GM23248 (cell line): ENCODE results near the gene RAB3IL1. TPM values are rescaled to one million over a fixed set of nuclear protein-coding genes. Genes with fewer than 3 reads are reported as not detected.

ENCODE experiments used
- DNase-seq: peaks from one replicate; pipeline ENCODE4 v3.0.0-alpha.2; 2015
- H2AFZ ChIP-seq: fragments of 200-600 bp; sonication (generic); 2 replicates; pipeline ENCODE4 v1.6.1; 2016; ENCODE audit warnings: antibody characterized with exemption
- H3F3A ChIP-seq: fragments of 200-600 bp; sonication (generic); 2 replicates; pipeline ENCODE4 v1.6.1; 2016; ENCODE audit warnings: mild to moderate bottlenecking, antibody characterized with exemption, mixed run types; ENCODE audit not compliant: insufficient read depth
- H3K27ac ChIP-seq: fragments of 200-600 bp; sonication (generic); 2 replicates; pipeline ENCODE4 v1.5.1; 2016; ENCODE audit warnings: mild to moderate bottlenecking
- H3K27me3 ChIP-seq: fragments of 200-600 bp; sonication (generic); replicated peaks from 2 replicates; pipeline ENCODE4 v1.6.1; 2016; ENCODE audit warnings: mild to moderate bottlenecking; ENCODE audit not compliant: insufficient read depth
- H3K36me3 ChIP-seq: fragments of 200-600 bp; sonication (generic); 2 replicates; pipeline ENCODE4 v1.6.1; 2016; ENCODE audit warnings: low read depth, mild to moderate bottlenecking
- H3K4me1 ChIP-seq: fragments of 200-600 bp; sonication (generic); 2 replicates; pipeline ENCODE4 v1.6.1; 2016; ENCODE audit warnings: mild to moderate bottlenecking; ENCODE audit not compliant: insufficient read depth
- H3K4me2 ChIP-seq: fragments of 200-600 bp; sonication (generic); one replicate; pipeline ENCODE4 v1.6.1; 2016; ENCODE audit warnings: mild to moderate bottlenecking; ENCODE audit not compliant: unreplicated experiment
- H3K4me3 ChIP-seq: fragments of 200-600 bp; sonication (generic); 2 replicates; pipeline ENCODE4 v1.5.1; 2016; ENCODE audit warnings: mild to moderate bottlenecking
- H3K79me2 ChIP-seq: fragments of 200-600 bp; sonication (generic); 2 replicates; pipeline ENCODE4 v1.6.1; 2016; ENCODE audit warnings: mild to moderate bottlenecking; ENCODE audit not compliant: insufficient read depth
- H3K9ac ChIP-seq: fragments of 200-600 bp; sonication (generic); 2 replicates; pipeline ENCODE4 v1.6.1; 2016; ENCODE audit warnings: mild to moderate bottlenecking
- H3K9me2 ChIP-seq: fragments of 200-600 bp; sonication (generic); 2 replicates; pipeline ENCODE4 v1.6.1; 2016; ENCODE audit warnings: mixed run types, mild to moderate bottlenecking, moderate library complexity; ENCODE audit not compliant: insufficient read depth
- H3K9me3 ChIP-seq: fragments of 200-600 bp; sonication (generic); one replicate; pipeline ENCODE4 v1.6.1; 2017; ENCODE audit warnings: low read depth
- H4K20me1 ChIP-seq: fragments of 200-600 bp; sonication (generic); 2 replicates; pipeline ENCODE4 v1.6.0; 2016; ENCODE audit not compliant: insufficient read depth
- EZH2 ChIP-seq: fragments of 200-600 bp; sonication (generic); IDR thresholded peaks from 2 replicates; pipeline ENCODE4 v1.6.1; 2018; ENCODE audit warnings: antibody characterized with exemption, mild to moderate bottlenecking; ENCODE audit not compliant: insufficient read depth, poor library complexity, severe bottlenecking
- EZH2phosphoT487 ChIP-seq: fragments of 200-600 bp; sonication (generic); IDR thresholded peaks from 2 replicates; pipeline ENCODE4 v1.6.1; 2018; ENCODE audit warnings: antibody characterized with exemption, moderate library complexity, mild to moderate bottlenecking, low read depth; ENCODE audit not compliant: insufficient read depth
- WGBS, 2 experiments: methylation state at CpG; one replicate each; pipeline ENCODE4 v1.1.6; 2015 to 2017; ENCODE audit warnings: low lambda C conversion rate in 2 of 2, low coverage in 1 of 2; ENCODE audit errors: missing lambda C conversion rate in 2 of 2; 5-methylcytosine and 5-hydroxymethylcytosine counted together
- in situ Hi-C: fragments of 300-500 bp; cut with MboI; formaldehyde crosslinking; loops from 2 replicates; pipeline ENCODE4 v1.15.0; 2020
- polyA plus RNA-seq: library from polyadenylated mRNA; unstranded; fragments of >200 nt; fragmentation: Nextera tagmentation; extraction: Ambion mirVana; gene quantifications from 2 replicates; pipeline ENCODE4 v1.2.1, GENCODE V29; 2016
- total RNA-seq: library from RNA; depleted of rRNA; stranded (reverse); fragments of >200 nt; shearing (Covaris generic); gene quantifications from 2 replicates; pipeline ENCODE4 v1.2.3, GENCODE V29; 2014

The RAB3IL1 gene
- total and polyA plus RNA-seq, 2 experiments from 2014 or later = 3.3 to 6.6 TPM

DNA sequence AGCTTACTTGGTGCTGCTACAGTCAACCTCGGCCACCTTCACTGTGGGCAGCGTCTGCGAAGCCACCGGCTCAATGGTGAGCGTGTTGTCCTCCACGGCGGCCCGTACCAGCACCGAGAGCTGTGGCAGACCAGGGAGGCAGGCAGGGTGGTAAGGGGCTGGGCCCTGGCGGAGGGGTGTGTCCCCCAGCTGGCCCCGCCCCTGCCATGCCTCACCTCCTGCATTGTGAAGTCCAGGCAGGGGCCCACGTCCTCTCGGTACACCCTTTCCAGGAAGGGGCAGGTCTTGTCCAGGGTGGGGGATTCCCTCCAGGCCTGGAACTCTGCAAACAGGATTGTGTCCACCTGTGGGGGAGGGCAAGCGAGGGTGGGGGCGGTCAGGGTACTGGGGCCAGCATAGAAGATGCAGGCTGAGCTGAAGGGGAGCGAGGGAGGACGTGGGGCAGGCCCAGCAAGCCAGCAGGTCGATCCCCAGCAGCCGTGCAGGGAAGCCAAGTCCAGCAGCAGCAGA, 12.8 kb downstream of the RAB3IL1 start:
- Histone ChIP-seq H3F3A (no peaks in the 10 kb centered on the region), H3K4me1 (no peaks in the 10 kb centered on the region), H3K4me2 (no peak overlapping the region), H3K9me2 (no peaks in the 10 kb centered on the region), H3K9me3 (no peaks in the 10 kb centered on the region), H2AFZ (no peak overlapping the region), H3K36me3 (no peaks in the 10 kb centered on the region), H3K79me2 (no peaks in the 10 kb centered on the region), H4K20me1 (no peaks in the 10 kb centered on the region), H3K27me3 (no peaks in the 10 kb centered on the region), H3K27ac (no peak overlapping the region), H3K4me3 (no peak overlapping the region), H3K9ac (no peak overlapping the region)
- no peak for TF ChIP-seq EZH2phosphoT487
- TF ChIP-seq EZH2 = no peak
- WGBS, 2 experiments = 76 to 82% methylated on average over 18 to 19 of the region's 19 CpGs
- in situ Hi-C loops = no loop called here
- no peak for DNase-seq

DNA sequence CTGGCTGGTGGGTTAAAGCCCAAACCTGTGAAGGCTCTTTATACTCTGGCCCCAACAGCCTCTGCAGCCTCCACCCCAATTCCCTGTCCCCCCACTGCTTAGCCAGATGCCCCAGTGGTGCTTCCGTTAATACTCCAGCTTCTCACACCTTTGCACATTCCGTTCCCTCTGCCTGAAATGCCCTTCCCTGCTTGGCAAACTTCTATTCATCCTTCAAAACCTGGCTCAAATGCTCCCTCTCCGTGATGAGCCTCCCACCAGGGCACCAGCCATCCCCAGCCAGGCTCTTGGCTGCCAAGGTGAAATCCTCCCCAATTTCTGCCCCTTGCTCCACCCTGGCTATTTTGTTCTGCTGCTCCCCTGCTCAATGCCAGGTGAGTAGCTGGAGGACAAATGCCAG, 13.5 kb downstream of the RAB3IL1 start:
- no peak for TF ChIP-seq EZH2
- no peak for TF ChIP-seq EZH2phosphoT487
- H3K4me2 ChIP-seq = no peak overlapping the region
- no peaks in the 10 kb centered on the region for H4K20me1 ChIP-seq
- no peak overlapping the region for H3K4me3 ChIP-seq
- H3K4me1 ChIP-seq = no peaks in the 10 kb centered on the region
- WGBS, 2 experiments = 91 to 94% methylated on average over 3 of the region's 3 CpGs
- H3F3A ChIP-seq = no peaks in the 10 kb centered on the region
- no peak overlapping the region for H3K27ac ChIP-seq
- H3K9ac ChIP-seq = no peak overlapping the region
- DNase-seq = no peak
- no peaks in the 10 kb centered on the region for H3K36me3 ChIP-seq
- no peaks in the 10 kb centered on the region for H3K9me3 ChIP-seq
- in situ Hi-C loops = no loop called here
- H3K27me3 ChIP-seq = no peaks in the 10 kb centered on the region
- no peaks in the 10 kb centered on the region for H3K79me2 ChIP-seq
- H3K9me2 ChIP-seq = no peaks in the 10 kb centered on the region
- no peak overlapping the region for H2AFZ ChIP-seq

DNA sequence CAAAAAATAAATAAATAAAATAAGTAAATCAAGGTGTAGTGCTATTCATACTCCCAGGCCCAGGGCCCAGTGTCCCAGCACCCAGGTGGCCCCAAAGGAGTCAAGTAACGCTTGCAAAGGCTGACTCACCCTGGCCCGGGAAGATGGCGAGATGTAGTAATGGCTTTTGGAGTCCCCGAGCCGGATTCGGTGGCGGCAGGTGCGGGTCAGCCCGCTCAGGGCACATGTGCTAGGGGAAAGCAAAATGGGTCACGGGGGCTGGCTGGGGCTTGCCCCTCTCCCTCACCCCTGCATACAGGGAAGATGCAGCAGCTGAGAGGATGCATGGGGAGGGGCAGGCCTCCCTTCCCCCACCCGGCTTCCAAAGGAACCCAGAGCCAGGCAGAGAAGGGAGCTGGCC, 15.1 kb downstream of the RAB3IL1 start:
- Histone ChIP-seq H3K4me1 (no peaks in the 10 kb centered on the region), H3K4me2 (no peak overlapping the region), H3K27me3 (no peaks in the 10 kb centered on the region), H4K20me1 (no peaks in the 10 kb centered on the region), H3K79me2 (no peaks in the 10 kb centered on the region), H3K9ac (no peak overlapping the region), H2AFZ (no peak overlapping the region), H3F3A (no peaks in the 10 kb centered on the region), H3K27ac (no peak overlapping the region), H3K36me3 (no peaks in the 10 kb centered on the region), H3K4me3 (no peak overlapping the region), H3K9me2 (no peaks in the 10 kb centered on the region), H3K9me3 (no peaks in the 10 kb centered on the region)
- in situ Hi-C loops = no loop called here
- DNase-seq = no peak
- TF ChIP-seq EZH2phosphoT487 = no peak
- TF ChIP-seq EZH2 = no peak
- 74 to 86% methylated on average over 10 to 11 of the region's 11 CpGs for WGBS, 2 experiments

DNA sequence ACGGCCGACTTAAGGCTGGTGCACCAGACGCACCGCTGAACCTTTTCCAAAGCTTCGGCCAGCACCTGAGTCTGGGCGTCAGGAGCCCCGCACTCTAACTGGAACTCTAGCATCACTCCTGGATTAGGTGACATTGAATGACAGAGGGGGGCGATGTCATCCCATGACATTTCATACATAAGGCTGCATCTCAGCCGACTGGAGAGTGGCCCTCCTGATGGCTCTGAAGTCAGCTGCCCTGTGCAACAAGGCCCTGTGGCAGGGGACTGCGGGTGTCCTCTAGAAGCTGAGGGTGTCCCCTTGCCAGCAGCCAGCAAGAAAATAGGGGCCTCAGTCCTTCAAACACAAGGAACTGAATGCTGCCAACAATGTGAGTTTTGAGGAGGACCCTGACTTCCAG, 16.0 kb downstream of the RAB3IL1 start:
- no peaks in the 10 kb centered on the region for H3K9me3 ChIP-seq
- H3K27me3 ChIP-seq = no peaks in the 10 kb centered on the region
- no peaks in the 10 kb centered on the region for H3K9me2 ChIP-seq
- H3K9ac ChIP-seq = no peak overlapping the region
- H3F3A ChIP-seq = no peaks in the 10 kb centered on the region
- H3K4me2 ChIP-seq = no peak overlapping the region
- H2AFZ ChIP-seq = no peak overlapping the region
- TF ChIP-seq EZH2phosphoT487 = no peak
- TF ChIP-seq EZH2 = no peak
- no peak overlapping the region for H3K4me3 ChIP-seq
- no peaks in the 10 kb centered on the region for H3K4me1 ChIP-seq
- no peak for DNase-seq
- 75 to 87% methylated on average over 10 of the region's 10 CpGs for WGBS, 2 experiments
- no peaks in the 10 kb centered on the region for H4K20me1 ChIP-seq
- no peak overlapping the region for H3K27ac ChIP-seq
- in situ Hi-C loops = no loop called here
- H3K79me2 ChIP-seq = no peaks in the 10 kb centered on the region
- no peaks in the 10 kb centered on the region for H3K36me3 ChIP-seq

DNA sequence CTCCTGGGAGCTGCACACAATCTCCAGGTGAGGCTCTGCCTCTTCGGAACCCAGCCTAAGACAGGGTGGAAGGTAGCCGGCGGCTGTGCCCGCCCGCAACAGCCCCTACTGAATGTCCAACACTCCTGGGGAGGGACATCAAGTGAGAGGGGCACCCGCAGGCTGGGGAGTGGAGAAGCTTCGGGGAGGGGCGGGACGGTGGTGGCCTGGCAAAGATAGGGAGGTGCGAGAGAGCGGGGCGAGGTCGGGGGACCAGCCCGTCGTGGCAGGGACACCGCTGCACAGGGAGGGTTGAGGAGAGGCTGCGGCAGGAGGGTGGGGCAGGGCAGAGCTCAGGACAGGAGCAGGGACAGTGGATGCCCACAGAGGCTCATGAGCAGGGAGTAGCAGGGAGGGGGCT, 17.1 kb downstream of the RAB3IL1 start:
- no peak overlapping the region for H3K4me2 ChIP-seq
- no peaks in the 10 kb centered on the region for H3F3A ChIP-seq
- TF ChIP-seq EZH2 (no peak), EZH2phosphoT487 (no peak)
- H3K9me2 ChIP-seq = no peaks in the 10 kb centered on the region
- no peaks in the 10 kb centered on the region for H3K4me1 ChIP-seq
- no peaks in the 10 kb centered on the region for H3K79me2 ChIP-seq
- H3K4me3 ChIP-seq = no peak overlapping the region
- no peak overlapping the region for H2AFZ ChIP-seq
- no peak overlapping the region for H3K9ac ChIP-seq
- DNase-seq = no peak
- H3K9me3 ChIP-seq = no peaks in the 10 kb centered on the region
- H3K27me3 ChIP-seq = no peaks in the 10 kb centered on the region
- H3K27ac ChIP-seq = no peak overlapping the region
- no peaks in the 10 kb centered on the region for H3K36me3 ChIP-seq
- 83 to 84% methylated on average over 6 to 17 of the region's 17 CpGs for WGBS, 2 experiments
- in situ Hi-C loops = no loop called here
- no peaks in the 10 kb centered on the region for H4K20me1 ChIP-seq
